Measurements from ENCODE around the gene ZBTB20. TPM values are rescaled to one million over a fixed set of nuclear protein-coding genes. Genes with fewer than 3 reads are reported as not detected.

The ZBTB20 gene
- total RNA-seq, 2 experiments from 2014 or later, result 5.1 to 5.3 TPM

DNA sequence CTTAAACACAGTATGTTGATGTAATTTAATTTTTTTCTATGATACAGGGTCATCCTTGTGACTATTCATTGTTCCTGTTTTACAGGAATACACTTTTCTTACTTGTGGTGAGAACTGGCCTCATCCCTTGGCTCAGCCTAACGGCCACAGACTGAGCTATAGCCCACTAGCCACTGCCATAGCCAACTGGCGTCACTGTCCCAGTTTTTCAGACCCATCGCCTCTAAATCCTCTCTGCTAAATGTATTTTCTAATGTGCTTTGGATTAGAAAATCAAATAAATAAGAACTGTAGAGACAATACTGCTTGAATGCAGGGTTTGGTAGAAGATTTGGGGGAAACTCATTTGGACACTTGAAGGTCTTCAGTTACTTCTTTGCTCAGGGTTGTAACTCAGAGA is 740.2 kb downstream of the ZBTB20 start:
- Mint-ChIP-seq H3K9me3 (no peaks in the 10 kb centered on the region), H3K4me3 (no peak overlapping the region), H3K36me3 (ENCODE audit: low read depth) (no peaks in the 10 kb centered on the region), H3K27me3 (no peaks in the 10 kb centered on the region), H3K4me1 (ENCODE audit: low read depth) (peaks cover 17% of the 10 kb centered on the region), H3K27ac (no peak overlapping the region)
- DNase-seq (no peak), ATAC-seq (no peak)
- POLR2A ChIA-PET, result no interaction called here
- TF ChIP-seq, protein P1, sequence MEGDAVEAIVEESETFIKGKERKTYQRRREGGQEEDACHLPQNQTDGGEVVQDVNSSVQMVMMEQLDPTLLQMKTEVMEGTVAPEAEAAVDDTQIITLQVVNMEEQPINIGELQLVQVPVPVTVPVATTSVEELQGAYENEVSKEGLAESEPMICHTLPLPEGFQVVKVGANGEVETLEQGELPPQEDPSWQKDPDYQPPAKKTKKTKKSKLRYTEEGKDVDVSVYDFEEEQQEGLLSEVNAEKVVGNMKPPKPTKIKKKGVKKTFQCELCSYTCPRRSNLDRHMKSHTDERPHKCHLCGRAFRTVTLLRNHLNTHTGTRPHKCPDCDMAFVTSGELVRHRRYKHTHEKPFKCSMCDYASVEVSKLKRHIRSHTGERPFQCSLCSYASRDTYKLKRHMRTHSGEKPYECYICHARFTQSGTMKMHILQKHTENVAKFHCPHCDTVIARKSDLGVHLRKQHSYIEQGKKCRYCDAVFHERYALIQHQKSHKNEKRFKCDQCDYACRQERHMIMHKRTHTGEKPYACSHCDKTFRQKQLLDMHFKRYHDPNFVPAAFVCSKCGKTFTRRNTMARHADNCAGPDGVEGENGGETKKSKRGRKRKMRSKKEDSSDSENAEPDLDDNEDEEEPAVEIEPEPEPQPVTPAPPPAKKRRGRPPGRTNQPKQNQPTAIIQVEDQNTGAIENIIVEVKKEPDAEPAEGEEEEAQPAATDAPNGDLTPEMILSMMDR (IDR thresholded peaks at IDR 0.05), result no peak
- CTCF ChIA-PET, result interaction anchor here (2.3 to 3.7 kb wide), 2 partner anchors 12 to 22 kb away, joined by 10 to 35 read pairs; no protein-coding TSS in a partner anchor
- intact Hi-C loops (cut with micrococcal nuclease), result no loop called here

DNA sequence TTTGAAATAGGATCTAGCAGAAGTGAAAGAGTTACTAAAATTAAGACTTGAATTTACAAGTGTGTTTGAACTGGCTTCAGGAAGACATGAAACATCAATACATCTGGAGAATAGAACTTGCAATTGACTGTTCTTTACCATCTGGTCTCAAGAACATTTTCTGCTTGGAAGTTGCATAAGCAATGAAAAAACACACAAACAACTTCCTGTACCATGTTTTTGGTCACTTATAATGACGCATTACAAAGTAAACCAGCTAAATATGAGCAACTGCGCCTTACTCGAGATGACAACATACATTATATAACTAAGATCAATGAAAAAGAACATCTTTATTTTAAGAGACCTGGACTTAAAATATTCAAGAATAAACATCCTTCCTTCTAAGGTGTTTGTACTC is 740.8 kb downstream of the ZBTB20 start:
- DNase-seq, result no peak
- CTCF ChIA-PET, result interaction anchor here (2.3 to 3.7 kb wide), 2 partner anchors 12 to 22 kb away, joined by 10 to 35 read pairs; no protein-coding TSS in a partner anchor
- intact Hi-C loops (cut with micrococcal nuclease), result no loop called here
- Mint-ChIP-seq H3K9me3 (no peaks in the 10 kb centered on the region), H3K4me3 (no peak overlapping the region), H3K27ac (no peak overlapping the region), H3K27me3 (no peaks in the 10 kb centered on the region), H3K4me1 (ENCODE audit: low read depth) (peaks cover 11% of the 10 kb centered on the region), H3K36me3 (ENCODE audit: low read depth) (no peaks in the 10 kb centered on the region)
- ATAC-seq, result no peak
- POLR2A ChIA-PET, result no interaction called here
- TF ChIP-seq, protein P1 (IDR thresholded peaks at IDR 0.05), result no peak

DNA sequence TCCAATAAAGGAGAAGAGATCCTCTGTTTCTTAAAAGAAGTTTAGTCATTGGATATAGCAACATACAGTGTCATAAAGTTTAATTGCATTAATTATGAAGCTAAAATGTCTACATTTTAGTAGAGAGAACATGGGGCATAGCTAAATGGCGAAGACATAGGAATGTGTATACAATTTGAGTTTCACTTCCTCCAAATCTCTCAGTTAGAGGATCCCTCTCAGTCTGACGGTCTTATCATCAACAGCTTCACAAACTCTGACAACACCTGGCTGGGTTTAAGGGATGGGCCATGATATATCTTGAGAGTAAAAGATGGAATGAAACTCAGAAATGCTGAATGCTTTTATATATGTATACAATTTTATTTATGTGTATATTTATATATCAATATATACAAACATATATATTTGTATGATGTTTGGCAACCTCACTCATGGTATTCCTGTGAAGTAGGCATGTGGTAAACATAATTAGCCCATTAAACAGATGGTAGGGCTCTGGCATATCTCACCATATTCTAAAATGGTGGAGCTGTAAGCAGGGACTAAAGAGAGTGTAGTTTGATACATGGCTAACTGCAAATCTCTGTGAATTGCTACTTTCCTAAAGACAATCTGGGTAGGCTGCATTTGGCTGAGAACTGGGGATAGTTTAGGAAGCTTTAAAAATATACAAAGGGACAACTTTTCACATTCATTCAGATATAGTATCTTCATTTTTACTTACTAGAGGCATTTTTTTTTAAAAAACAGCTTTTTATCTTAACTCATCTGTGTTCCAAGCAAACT is 741.7 kb downstream of the ZBTB20 start:
- Mint-ChIP-seq H3K9me3 (no peaks in the 10 kb centered on the region), H3K27ac (no peak overlapping the region), H3K4me3 (no peak overlapping the region), H3K27me3 (no peaks in the 10 kb centered on the region), H3K4me1 (ENCODE audit: low read depth) (peaks cover 2% of the 10 kb centered on the region), H3K36me3 (ENCODE audit: low read depth) (no peaks in the 10 kb centered on the region)
- ChIA-PET POLR2A (no interaction called here), CTCF (interaction anchor here (0.7 to 3.7 kb wide), 5 partner anchors 9 to 114 kb away, joined by 3 to 35 read pairs (median 8); no protein-coding TSS in a partner anchor)
- intact Hi-C loops (cut with micrococcal nuclease), result no loop called here
- no peak for ATAC-seq
- TF ChIP-seq, protein P1 (IDR thresholded peaks at IDR 0.05), result no peak
- no peak for DNase-seq

DNA sequence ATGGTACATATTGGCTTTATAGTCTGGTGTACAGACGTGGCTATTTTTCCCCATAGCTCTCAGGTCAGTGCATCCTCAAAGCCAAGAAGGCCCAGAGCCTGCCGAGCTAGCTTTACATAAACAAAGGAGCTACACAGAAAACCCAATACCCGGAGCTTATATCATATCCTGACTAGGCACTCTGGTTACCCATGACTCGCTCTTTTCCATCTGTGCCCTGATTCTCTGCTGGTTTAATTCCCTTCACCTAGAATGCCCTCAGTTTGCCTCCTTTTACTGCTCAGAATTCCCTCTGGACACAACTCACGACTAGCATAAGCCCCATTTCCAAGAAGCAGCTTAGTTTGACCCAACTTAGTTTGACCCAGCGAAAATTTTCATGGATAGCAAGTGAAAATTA is 742.5 kb downstream of the ZBTB20 start:
- Mint-ChIP-seq H3K27ac (no peak overlapping the region), H3K27me3 (no peaks in the 10 kb centered on the region), H3K36me3 (ENCODE audit: low read depth) (no peaks in the 10 kb centered on the region), H3K4me1 (ENCODE audit: low read depth) (peaks cover 2% of the 10 kb centered on the region), H3K4me3 (no peak overlapping the region), H3K9me3 (no peaks in the 10 kb centered on the region)
- TF ChIP-seq, protein P1 (IDR thresholded peaks at IDR 0.05), result no peak
- ChIA-PET POLR2A (interaction anchor here (0.7 kb wide), 1 partner anchor 38 kb away, joined by 4 read pairs; no protein-coding TSS in a partner anchor), CTCF (interaction anchor here (0.7 to 3.7 kb wide), 4 partner anchors 9 to 114 kb away, joined by 3 to 35 read pairs (median 6); no protein-coding TSS in a partner anchor)
- ATAC-seq, result no peak
- intact Hi-C loops (cut with micrococcal nuclease), result no loop called here
- no peak for DNase-seq

DNA sequence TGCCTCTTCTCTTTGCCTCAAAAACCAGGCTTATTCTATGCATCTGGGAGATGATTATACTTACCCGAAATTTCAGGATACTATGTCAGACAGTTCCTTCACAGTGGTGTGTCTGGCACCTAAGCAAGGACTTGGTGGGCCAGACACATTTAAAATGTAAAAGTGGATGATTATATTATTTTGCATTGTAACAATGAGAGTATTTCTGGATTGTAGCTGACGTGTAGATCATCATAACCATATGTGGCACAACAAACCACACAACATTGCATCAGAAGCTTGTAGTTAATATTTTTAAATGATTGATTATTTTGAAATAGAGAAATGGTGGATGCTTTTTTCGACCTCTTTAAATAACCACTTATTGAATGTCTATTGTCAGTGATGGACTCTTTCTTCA is 744.2 kb downstream of the ZBTB20 start:
- intact Hi-C loops (cut with micrococcal nuclease), result no loop called here
- TF ChIP-seq, protein P1 (IDR thresholded peaks at IDR 0.05), result no peak
- ATAC-seq (no peak), DNase-seq (no peak)
- Mint-ChIP-seq H3K36me3 (ENCODE audit: low read depth) (no peaks in the 10 kb centered on the region), H3K27ac (no peak overlapping the region), H3K9me3 (no peaks in the 10 kb centered on the region), H3K27me3 (no peaks in the 10 kb centered on the region), H3K4me3 (no peak overlapping the region), H3K4me1 (ENCODE audit: low read depth) (no peaks in the 10 kb centered on the region)
- ChIA-PET POLR2A (no interaction called here), CTCF (interaction anchor here (1.2 to 1.3 kb wide), 4 partner anchors 11 to 19 kb away, joined by 3 to 4 read pairs (median 3); no protein-coding TSS in a partner anchor)

Measured in activated CD8-positive, alpha-beta T cell treated with anti-CD3 and anti-CD28 coated beads for 36 hours (primary cell).